ENCODE measurements around the gene ADSL. TPM values are rescaled to one million over a fixed set of nuclear protein-coding genes. Genes with fewer than 3 reads are reported as not detected.
"Not testable (repeated sequence)": the region's sequence is repeated elsewhere in the genome, so short reads cannot be mapped to it uniquely, and the experiment has no call there.

ADSL gene
- 52.3 TPM for total RNA-seq

- DNase-seq (ENCODE audit: low spot score), result peak; percentile 90
Observed at GRCh38 chr22:40346185-40347118, at the start of gene ADSL. Gene ADSL (plus strand): TSS chr22:40346500. CDS start chr22:40346559, 59 bp downstream.

GRCh38 chr22:40300316-40300715 lies 46.0 kb upstream of the ADSL start:
- no peak for DNase-seq (ENCODE audit: low spot score)

- no peak for DNase-seq (ENCODE audit: low spot score)
Observed at GRCh38 chr22:40300884-40301672, 45.2 kb upstream of the ADSL start.

- no peak for DNase-seq (ENCODE audit: low spot score)
Observed at GRCh38 chr22:40302149-40302548, 44.2 kb upstream of the ADSL start.

GRCh38 chr22:40305625-40306024 lies 40.7 kb upstream of the ADSL start:
- no peak for DNase-seq (ENCODE audit: low spot score)

GRCh38 chr22:40308999-40309573 lies 37.2 kb upstream of the ADSL start:
- no peak for DNase-seq (ENCODE audit: low spot score)

- no peak for DNase-seq (ENCODE audit: low spot score)
Observed at GRCh38 chr22:40309631-40310030, 36.7 kb upstream of the ADSL start.

GRCh38 chr22:40310081-40310767 lies 36.1 kb upstream of the ADSL start:
- no peak for DNase-seq (ENCODE audit: low spot score)

- no peak for DNase-seq (ENCODE audit: low spot score)
Observed at GRCh38 chr22:40310768-40311120, 35.6 kb upstream of the ADSL start.

- not testable (repeated sequence) for DNase-seq (ENCODE audit: low spot score)
Observed at GRCh38 chr22:40311646-40312045, 34.7 kb upstream of the ADSL start.

GRCh38 chr22:40312050-40312449 lies 34.2 kb upstream of the ADSL start:
- DNase-seq (ENCODE audit: low spot score), result no peak

- DNase-seq (ENCODE audit: low spot score), result no peak
Observed at GRCh38 chr22:40313007-40313406, 33.3 kb upstream of the ADSL start.

- no peak for DNase-seq (ENCODE audit: low spot score)
Observed at GRCh38 chr22:40314041-40314440, 32.3 kb upstream of the ADSL start.

- no peak for DNase-seq (ENCODE audit: low spot score)
Observed at GRCh38 chr22:40320687-40321086, 25.6 kb upstream of the ADSL start.

GRCh38 chr22:40322021-40322420 lies 24.3 kb upstream of the ADSL start:
- no peak for DNase-seq (ENCODE audit: low spot score)

- DNase-seq (ENCODE audit: low spot score), result no peak
Observed at GRCh38 chr22:40322818-40323447, 23.4 kb upstream of the ADSL start.

- no peak for DNase-seq (ENCODE audit: low spot score)
Observed at GRCh38 chr22:40323681-40324171, 22.6 kb upstream of the ADSL start.

- no peak for DNase-seq (ENCODE audit: low spot score)
Observed at GRCh38 chr22:40324468-40325305, 21.6 kb upstream of the ADSL start.

- DNase-seq (ENCODE audit: low spot score), result no peak
Observed at GRCh38 chr22:40325315-40325714, 21.0 kb upstream of the ADSL start.

All from ureter (tissue), 1 donor.